Iris pigment epithelial cell (primary cell): ENCODE results near the gene TP53I13.

ENCODE experiments used
- DNase-seq: peaks from one replicate; pipeline ENCODE4 v3.0.0-alpha.2; 2011; ENCODE audit warnings: low read depth

TP53I13 gene

GRCh38 chr17:29615492-29616299 lies 47.2 kb downstream of the TP53I13 start:
- DNase-seq, result peak; percentile 88

GRCh38 chr17:29616300-29617048 lies 48.0 kb downstream of the TP53I13 start:
- DNase-seq, result no peak

- DNase-seq, result peak; percentile 79
Measured at GRCh38 chr17:29617125-29617480, 48.6 kb downstream of the TP53I13 start.

GRCh38 chr17:29617481-29618271 lies 49.2 kb downstream of the TP53I13 start:
- DNase-seq, result peak; percentile 71

- DNase-seq, result no peak
Measured at GRCh38 chr17:29618272-29619065, 50.0 kb downstream of the TP53I13 start.

- peak; percentile 53 for DNase-seq
Measured at GRCh38 chr17:29619251-29619650, 50.8 kb downstream of the TP53I13 start.

DNA sequence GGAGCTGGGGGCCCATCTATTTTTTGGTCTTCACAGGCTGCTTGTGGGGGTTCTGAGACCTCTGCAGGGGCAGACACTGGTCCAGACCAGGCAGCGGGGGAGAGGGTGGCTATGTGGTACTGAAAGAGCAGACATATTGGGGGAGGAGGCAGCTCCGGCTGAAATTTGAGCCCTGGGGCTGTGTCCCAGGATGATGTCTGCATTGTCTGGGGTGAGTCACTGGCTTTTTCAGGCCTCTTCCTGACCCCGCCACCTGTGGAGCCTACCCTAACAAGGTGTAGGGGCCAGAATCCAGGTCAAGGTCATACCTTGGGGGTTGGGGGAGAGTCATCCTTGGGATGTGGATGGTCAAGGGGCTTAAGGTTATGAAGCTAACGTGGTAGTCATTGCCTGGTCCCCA lies 51.8 kb downstream of the TP53I13 start:
- peak; percentile 66 for DNase-seq

DNA sequence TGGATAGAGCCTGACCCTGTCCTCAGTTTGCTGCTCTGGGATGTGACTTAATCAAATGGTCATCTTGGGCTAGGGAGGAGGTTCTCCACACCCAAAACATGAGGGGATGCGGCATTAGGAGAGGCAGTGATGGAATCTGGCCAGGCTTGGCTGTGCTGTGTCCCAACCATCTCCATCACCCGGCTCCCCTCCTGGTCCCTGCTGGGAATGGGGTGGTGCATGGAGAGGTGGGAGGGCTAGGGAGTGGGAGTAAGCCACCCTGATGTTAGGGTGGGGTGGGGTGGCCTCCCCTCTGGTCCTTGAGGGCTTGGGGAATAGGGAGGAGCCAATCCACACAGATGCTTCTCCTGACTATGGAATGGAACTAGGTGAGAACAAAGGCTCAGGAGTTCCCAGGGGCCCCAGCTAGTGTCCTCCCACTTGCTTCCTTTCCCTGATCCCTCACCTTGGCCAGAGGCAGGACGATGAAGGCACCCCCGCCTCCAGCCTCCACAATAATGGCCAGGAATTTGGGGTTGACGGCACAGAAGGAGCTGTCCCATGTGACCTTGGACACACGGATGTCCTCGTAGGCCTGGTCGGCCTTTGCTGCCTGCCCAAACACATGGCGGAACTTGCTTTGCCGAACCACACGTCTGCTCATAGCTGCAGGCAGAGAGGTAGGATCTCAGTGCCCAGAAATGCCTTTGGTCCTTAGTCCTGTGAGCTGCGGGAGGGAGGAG lies 52.4 kb downstream of the TP53I13 start:
- DNase-seq, result no peak

GRCh38 chr17:29621751-29622194 lies 53.3 kb downstream of the TP53I13 start:
- DNase-seq, result no peak
